Karpas-422 (cell line): ENCODE data around the gene SDK1. TPM values are rescaled to one million over a fixed set of nuclear protein-coding genes. Genes with fewer than 3 reads are reported as not detected.

Source experiments
- DNase-seq: peaks from one replicate; pipeline ENCODE4 v3.0.0-alpha.2; 2015
- H2AFZ ChIP-seq: fragments of 200-600 bp; sonication (generic); 2 replicates; pipeline ENCODE4 v1.6.1; 2014; ENCODE audit warnings: antibody characterized with exemption, low read length, mixed read lengths
- H3K27ac ChIP-seq: fragments of 200-600 bp; sonication (generic); 2 replicates; pipeline ENCODE4 v1.5.1; 2014; ENCODE audit warnings: mild to moderate bottlenecking, low read length, moderate library complexity
- H3K27me3 ChIP-seq: fragments of 200-600 bp; sonication (generic); 2 replicates; pipeline ENCODE4 v1.6.1; 2014; ENCODE audit warnings: low read length, mixed read lengths
- H3K36me3 ChIP-seq: fragments of 200-600 bp; sonication (generic); 2 replicates; pipeline ENCODE4 v1.6.1; 2014; ENCODE audit warnings: low read length, mixed read lengths; ENCODE audit not compliant: insufficient read depth
- H3K4me1 ChIP-seq: fragments of 200-600 bp; sonication (generic); 2 replicates; pipeline ENCODE4 v1.6.1; 2014; ENCODE audit warnings: mild to moderate bottlenecking, low read length, mixed read lengths
- H3K4me2 ChIP-seq: fragments of 200-600 bp; sonication (generic); 2 replicates; pipeline ENCODE4 v1.6.1; 2014; ENCODE audit warnings: low read length, low read depth, mild to moderate bottlenecking; ENCODE audit not compliant: poor library complexity, severe bottlenecking
- H3K4me3 ChIP-seq: fragments of 200-600 bp; sonication (generic); 2 replicates; pipeline ENCODE4 v1.5.1; 2014; ENCODE audit warnings: mild to moderate bottlenecking, antibody characterized with exemption, low read length, mixed read lengths
- H3K79me2 ChIP-seq: fragments of 200-600 bp; sonication (generic); 2 replicates; pipeline ENCODE4 v1.6.1; 2014; ENCODE audit warnings: mild to moderate bottlenecking, low read length, mixed read lengths
- H3K9ac ChIP-seq: fragments of 200-600 bp; sonication (generic); 2 replicates; pipeline ENCODE4 v1.6.0; 2014; ENCODE audit warnings: low read length
- H3K9me2 ChIP-seq: fragments of 200-600 bp; sonication (generic), shearing (Covaris generic); replicated peaks from 2 replicates; pipeline ENCODE4 v1.6.0; 2014; ENCODE audit warnings: mild to moderate bottlenecking, low read length, moderate library complexity; ENCODE audit not compliant: insufficient read depth
- H3K9me3 ChIP-seq: fragments of 300-700, 200-600 bp; sonication (generic); 2 replicates; pipeline ENCODE4 v1.6.1; 2014; ENCODE audit warnings: low read length, mixed read lengths
- H4K20me1 ChIP-seq: fragments of 200-600 bp; sonication (generic); 2 replicates; pipeline ENCODE4 v1.6.1; 2014; ENCODE audit warnings: mild to moderate bottlenecking, antibody characterized with exemption, low read length, low read depth; ENCODE audit not compliant: insufficient read depth
- total RNA-seq: library from RNA; depleted of rRNA; stranded (reverse); fragments of >200 nt; shearing (Covaris generic); gene quantifications from 2 replicates; pipeline ENCODE4 v1.2.3, GENCODE V29; 2014; ENCODE audit warnings: low replicate concordance

The SDK1 gene
- total RNA-seq, 1 experiment from 2014 or later, result not detected

DNA sequence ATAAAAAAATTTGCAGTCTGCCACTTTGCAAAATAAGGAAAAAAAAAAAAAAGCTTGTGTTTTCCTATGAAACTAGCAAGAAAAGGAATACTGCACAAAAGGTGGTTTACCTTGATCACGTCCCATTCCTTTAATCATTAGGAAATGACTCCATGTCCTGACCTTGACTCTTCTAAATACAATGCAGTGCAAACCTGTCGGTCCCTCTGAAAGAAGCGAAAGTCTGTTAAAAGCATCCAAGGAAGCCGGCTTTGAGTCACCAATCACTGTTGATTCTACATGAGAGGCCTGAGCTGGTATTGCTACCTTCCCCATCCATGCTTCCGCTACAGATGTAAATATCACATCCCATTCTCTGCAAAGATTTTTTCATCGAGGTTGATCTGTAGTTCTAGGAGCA lies 652.1 kb downstream of the SDK1 start:
- no peak overlapping the region for H3K27ac ChIP-seq
- H4K20me1 ChIP-seq, result no peaks in the 10 kb centered on the region
- no peak overlapping the region for H3K4me2 ChIP-seq
- H3K4me3 ChIP-seq, result no peak overlapping the region
- H3K4me1 ChIP-seq, result no peaks in the 10 kb centered on the region
- no peak overlapping the region for H3K9ac ChIP-seq
- H3K27me3 ChIP-seq, result no peaks in the 10 kb centered on the region
- no peaks in the 10 kb centered on the region for H3K9me3 ChIP-seq
- H2AFZ ChIP-seq, result no peak overlapping the region
- no peaks in the 10 kb centered on the region for H3K36me3 ChIP-seq
- no peaks in the 10 kb centered on the region for H3K79me2 ChIP-seq
- DNase-seq, result no peak
- H3K9me2 ChIP-seq, result no peaks in the 10 kb centered on the region

DNA sequence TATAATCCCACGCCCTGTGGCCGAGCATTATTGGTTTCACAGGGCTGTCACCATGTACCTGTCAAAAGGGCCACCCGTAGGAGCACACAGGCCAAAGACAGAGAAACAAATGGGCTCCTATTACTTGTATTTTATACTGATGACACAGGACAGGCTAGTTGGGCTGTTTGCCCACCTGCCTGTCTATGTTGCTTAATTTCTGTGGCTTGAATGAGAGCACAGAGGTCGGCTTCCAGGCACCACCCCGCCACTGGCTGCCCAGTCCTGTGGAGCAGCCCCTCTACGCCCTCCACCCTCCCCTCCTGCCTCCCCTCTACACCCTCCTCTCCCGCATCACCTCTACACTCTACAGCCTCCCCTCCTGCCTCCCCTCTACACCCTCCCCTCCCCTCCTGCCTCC lies 652.9 kb downstream of the SDK1 start:
- Histone ChIP-seq H3K27ac (no peak overlapping the region), H3K9ac (no peak overlapping the region), H3K4me1 (no peaks in the 10 kb centered on the region), H3K4me3 (no peak overlapping the region), H2AFZ (no peak overlapping the region), H3K9me3 (no peaks in the 10 kb centered on the region), H3K4me2 (no peak overlapping the region), H3K36me3 (no peaks in the 10 kb centered on the region), H3K79me2 (no peaks in the 10 kb centered on the region), H3K9me2 (no peaks in the 10 kb centered on the region), H3K27me3 (no peaks in the 10 kb centered on the region), H4K20me1 (no peaks in the 10 kb centered on the region)
- no peak for DNase-seq

DNA sequence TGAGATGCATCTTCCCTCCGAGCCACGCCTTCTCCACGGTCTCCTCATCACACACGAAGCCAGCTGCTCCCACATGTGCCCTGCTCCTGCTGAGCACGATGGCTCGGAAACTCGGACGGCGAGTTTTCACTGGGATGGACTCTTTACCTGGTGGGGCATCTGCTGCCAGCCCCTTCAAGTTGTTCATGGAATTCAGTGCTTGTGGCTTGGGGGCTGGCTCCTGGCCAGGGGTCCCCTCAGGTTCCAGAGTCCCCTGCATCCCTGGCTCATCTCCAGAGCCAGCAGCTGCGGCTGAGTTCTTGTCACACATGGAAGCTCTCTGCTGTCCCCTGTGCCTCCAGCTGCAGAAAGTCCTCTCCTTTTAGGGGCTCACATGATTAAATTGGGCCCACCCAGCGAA lies 654.0 kb downstream of the SDK1 start:
- Histone ChIP-seq H3K4me2 (no peak overlapping the region), H3K4me3 (no peak overlapping the region), H3K36me3 (no peaks in the 10 kb centered on the region), H4K20me1 (no peaks in the 10 kb centered on the region), H3K79me2 (no peaks in the 10 kb centered on the region), H3K9ac (no peak overlapping the region), H3K27ac (no peak overlapping the region), H3K9me2 (no peaks in the 10 kb centered on the region), H3K9me3 (no peaks in the 10 kb centered on the region), H2AFZ (no peak overlapping the region), H3K4me1 (no peaks in the 10 kb centered on the region), H3K27me3 (no peaks in the 10 kb centered on the region)
- no peak for DNase-seq

DNA sequence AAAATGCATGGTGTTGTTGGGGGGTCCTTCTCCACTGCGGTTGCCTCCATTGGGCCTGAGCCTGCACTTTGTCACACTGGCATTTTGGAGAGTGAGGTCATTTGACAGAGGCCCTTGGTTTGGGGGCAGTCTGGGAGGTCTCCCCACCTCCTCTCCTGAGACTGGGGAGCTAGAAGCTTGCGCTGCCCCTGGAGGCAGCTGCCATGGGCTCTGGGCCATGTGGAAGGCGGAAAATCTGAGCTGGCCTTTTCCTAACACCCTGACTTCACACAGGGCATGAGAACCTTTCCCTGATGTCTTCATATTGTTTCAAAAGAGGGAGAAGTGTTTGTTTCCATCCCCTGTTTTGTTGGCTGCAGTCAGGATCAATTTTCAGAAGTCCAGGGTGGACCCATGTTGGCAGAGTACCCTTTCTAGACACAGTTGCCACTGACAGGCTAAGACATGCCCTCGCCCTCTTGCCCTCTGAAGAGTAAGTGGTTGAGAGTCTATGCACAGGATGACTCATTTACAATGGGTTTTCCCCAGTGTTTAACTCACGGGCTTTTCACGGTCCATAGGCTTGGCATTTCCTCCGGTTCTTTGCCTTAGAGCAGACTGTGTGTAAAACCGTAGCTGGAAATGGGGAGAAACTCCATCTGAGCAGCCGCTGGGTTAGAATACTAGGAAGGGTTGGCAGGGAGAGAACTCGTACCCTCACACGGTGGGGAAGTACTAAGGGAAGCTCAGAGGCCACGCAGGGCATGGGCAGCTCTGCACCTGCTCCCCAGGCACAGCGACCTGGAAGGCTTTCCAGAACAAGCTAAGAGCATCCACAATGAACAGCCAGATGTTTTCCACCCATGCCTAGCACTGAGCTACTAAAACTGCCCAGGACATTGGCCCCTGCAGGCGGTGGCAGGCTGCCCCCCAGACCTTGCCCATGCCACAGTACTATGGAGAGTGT lies 655.0 kb downstream of the SDK1 start:
- no peak overlapping the region for H3K4me3 ChIP-seq
- H3K4me1 ChIP-seq, result no peaks in the 10 kb centered on the region
- H3K27me3 ChIP-seq, result no peaks in the 10 kb centered on the region
- no peaks in the 10 kb centered on the region for H3K36me3 ChIP-seq
- no peak overlapping the region for H3K4me2 ChIP-seq
- no peaks in the 10 kb centered on the region for H3K9me3 ChIP-seq
- H3K9me2 ChIP-seq, result no peaks in the 10 kb centered on the region
- no peak for DNase-seq
- H3K27ac ChIP-seq, result no peak overlapping the region
- no peak overlapping the region for H2AFZ ChIP-seq
- H3K79me2 ChIP-seq, result no peaks in the 10 kb centered on the region
- no peak overlapping the region for H3K9ac ChIP-seq
- no peaks in the 10 kb centered on the region for H4K20me1 ChIP-seq

DNA sequence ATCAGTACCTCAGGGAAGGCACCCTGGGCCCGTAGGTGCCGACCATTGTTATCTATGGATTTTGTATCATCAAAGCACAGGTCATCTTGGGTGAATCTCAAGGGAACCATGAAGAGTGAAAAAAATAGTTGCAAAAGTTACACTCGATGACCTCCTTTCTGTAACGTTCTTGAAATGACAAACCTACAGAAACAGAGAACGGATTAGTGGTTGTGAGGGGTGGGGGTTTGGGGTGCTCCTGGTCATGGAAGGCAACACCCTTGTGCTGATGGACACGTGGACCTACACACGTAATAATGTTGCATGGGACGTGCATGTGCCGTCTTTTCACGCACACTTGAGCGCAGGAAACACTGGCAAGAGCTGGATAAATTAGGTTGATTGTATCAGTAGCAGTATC lies 655.9 kb downstream of the SDK1 start:
- Histone ChIP-seq H3K27ac (no peak overlapping the region), H4K20me1 (no peaks in the 10 kb centered on the region), H3K79me2 (no peaks in the 10 kb centered on the region), H2AFZ (no peak overlapping the region), H3K9me2 (no peaks in the 10 kb centered on the region), H3K27me3 (no peaks in the 10 kb centered on the region), H3K4me2 (no peak overlapping the region), H3K9me3 (no peaks in the 10 kb centered on the region), H3K4me3 (no peak overlapping the region), H3K4me1 (no peaks in the 10 kb centered on the region), H3K36me3 (no peaks in the 10 kb centered on the region), H3K9ac (no peak overlapping the region)
- DNase-seq, result no peak

DNA sequence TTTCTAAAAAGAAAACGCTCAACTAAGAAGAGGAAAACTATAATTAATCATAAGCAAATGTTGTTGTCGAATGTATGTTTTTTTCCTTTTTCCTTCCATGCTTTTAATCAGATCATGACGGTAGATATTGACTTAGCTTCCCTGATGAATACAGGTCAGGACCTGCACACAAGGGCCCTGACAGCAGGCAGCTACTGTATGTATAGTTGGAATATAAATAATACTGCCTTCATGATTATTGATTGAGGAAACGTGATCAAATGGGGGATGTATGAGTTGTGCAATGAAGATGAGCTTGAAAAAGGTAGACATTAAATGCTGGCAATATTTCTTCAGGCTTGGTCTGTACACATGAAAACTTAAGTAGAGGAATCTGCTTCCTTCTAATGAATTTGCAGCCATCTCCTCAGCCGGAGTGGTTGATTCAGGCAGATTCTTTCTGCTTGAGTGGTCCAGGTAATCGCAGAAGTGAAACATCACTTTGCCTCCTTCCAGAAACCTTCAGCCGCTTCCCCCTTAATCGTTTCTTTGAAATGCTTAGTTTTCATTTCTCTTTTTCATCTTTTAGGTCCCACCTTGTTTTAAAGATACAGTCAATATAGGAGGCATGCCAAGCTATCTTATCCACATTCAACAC lies 656.5 kb downstream of the SDK1 start:
- DNase-seq, result no peak
- no peaks in the 10 kb centered on the region for H4K20me1 ChIP-seq
- H3K9me3 ChIP-seq, result no peaks in the 10 kb centered on the region
- H3K4me3 ChIP-seq, result no peak overlapping the region
- H3K4me2 ChIP-seq, result no peak overlapping the region
- H2AFZ ChIP-seq, result no peak overlapping the region
- no peaks in the 10 kb centered on the region for H3K4me1 ChIP-seq
- no peak overlapping the region for H3K27ac ChIP-seq
- no peaks in the 10 kb centered on the region for H3K9me2 ChIP-seq
- H3K9ac ChIP-seq, result no peak overlapping the region
- no peaks in the 10 kb centered on the region for H3K36me3 ChIP-seq
- no peaks in the 10 kb centered on the region for H3K27me3 ChIP-seq
- no peaks in the 10 kb centered on the region for H3K79me2 ChIP-seq

DNA sequence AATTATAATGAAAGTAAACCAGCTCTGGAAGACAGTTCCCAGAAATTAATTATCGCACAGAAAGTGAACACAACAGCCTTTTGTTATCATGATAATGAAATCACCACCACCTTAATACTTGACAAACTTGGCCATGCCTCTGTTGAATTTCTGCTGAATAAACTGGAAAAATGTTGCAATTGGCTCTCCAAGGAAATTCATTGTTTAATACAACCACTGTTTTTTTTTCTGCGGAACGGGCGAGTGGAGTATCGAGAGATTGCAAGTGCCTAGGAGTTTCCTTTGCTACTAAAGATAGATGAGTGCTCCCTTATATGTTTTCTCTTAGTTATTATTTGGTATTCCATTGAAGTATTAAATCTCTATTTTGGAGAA lies 657.0 kb downstream of the SDK1 start:
- H3K4me3 ChIP-seq, result no peak overlapping the region
- no peaks in the 10 kb centered on the region for H3K27me3 ChIP-seq
- H3K4me1 ChIP-seq, result no peaks in the 10 kb centered on the region
- no peak overlapping the region for H3K4me2 ChIP-seq
- H4K20me1 ChIP-seq, result no peaks in the 10 kb centered on the region
- no peak overlapping the region for H3K27ac ChIP-seq
- no peaks in the 10 kb centered on the region for H3K9me3 ChIP-seq
- DNase-seq, result no peak
- H3K9me2 ChIP-seq, result no peaks in the 10 kb centered on the region
- H3K36me3 ChIP-seq, result no peaks in the 10 kb centered on the region
- H3K79me2 ChIP-seq, result no peaks in the 10 kb centered on the region
- H3K9ac ChIP-seq, result no peak overlapping the region
- no peak overlapping the region for H2AFZ ChIP-seq

DNA sequence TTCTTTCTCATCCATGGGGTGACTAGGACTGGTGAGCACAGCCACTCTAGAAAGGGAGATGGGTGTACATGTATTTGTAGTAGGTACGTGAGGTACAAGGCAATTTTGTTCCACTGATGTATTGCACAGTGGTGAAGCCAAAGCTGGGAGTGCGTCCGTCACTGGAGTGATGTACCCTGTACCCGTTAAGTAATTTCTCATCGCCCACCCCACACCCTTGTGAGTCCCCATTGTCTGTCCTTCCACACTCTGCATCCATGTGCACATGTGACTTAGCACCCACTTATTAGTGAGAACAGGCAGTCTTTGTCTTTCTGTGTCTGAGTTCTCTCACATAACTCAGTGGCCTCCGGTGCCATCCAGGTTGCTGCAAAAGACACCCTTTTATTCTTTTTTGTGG lies 658.3 kb downstream of the SDK1 start:
- Histone ChIP-seq H3K4me3 (no peak overlapping the region), H4K20me1 (no peaks in the 10 kb centered on the region), H3K27me3 (no peaks in the 10 kb centered on the region)

More for the DNA sequence above, 658.3 kb downstream of the SDK1 start:
- no peaks in the 10 kb centered on the region for H3K9me2 ChIP-seq
- no peaks in the 10 kb centered on the region for H3K79me2 ChIP-seq
- H3K9ac ChIP-seq, result no peak overlapping the region
- no peaks in the 10 kb centered on the region for H3K36me3 ChIP-seq
- DNase-seq, result no peak
- no peak overlapping the region for H3K4me2 ChIP-seq
- H3K9me3 ChIP-seq, result no peaks in the 10 kb centered on the region
- H3K27ac ChIP-seq, result no peak overlapping the region
- no peaks in the 10 kb centered on the region for H3K4me1 ChIP-seq
- H2AFZ ChIP-seq, result no peak overlapping the region
